NCI-H187 treated with DMSO at 0.1 percent for 48 hours (cell line): ENCODE measurements around the gene MAP3K1.

ENCODE experiments used
- DNase-seq: peaks from one replicate; lab custom pipeline; 2025; lab: John Stamatoyannopoulos, UW

Gene MAP3K1

GRCh38 chr5:56909294-56910209 is 94.2 kb downstream of the MAP3K1 start, which contains the start of gene SETD9:
TSS of gene SETD9 (plus strand) at chr5:56909596. CDS start at chr5:56909646, 50 bp downstream.
- peak; percentile 94 for DNase-seq

GRCh38 chr5:56910210-56910965 is 95.0 kb downstream of the MAP3K1 start:
- DNase-seq: no peak

- no peak for DNase-seq
Measured at GRCh38 chr5:56913766-56914165, 98.4 kb downstream of the MAP3K1 start.

- DNase-seq: no peak
Measured at GRCh38 chr5:56914678-56915077, 99.3 kb downstream of the MAP3K1 start.

GRCh38 chr5:56917534-56917933 is 102.2 kb downstream of the MAP3K1 start:
- DNase-seq: no peak

- DNase-seq: no peak
Measured at GRCh38 chr5:56918054-56918453, 102.7 kb downstream of the MAP3K1 start.

GRCh38 chr5:56919942-56920662 is 104.8 kb downstream of the MAP3K1 start:
- DNase-seq: no peak

GRCh38 chr5:56922922-56923321 is 107.6 kb downstream of the MAP3K1 start:
- DNase-seq: no peak

GRCh38 chr5:56934325-56934724 is 119.0 kb downstream of the MAP3K1 start:
- no peak for DNase-seq

GRCh38 chr5:56938858-56939257 is 123.5 kb downstream of the MAP3K1 start:
- no peak for DNase-seq

- DNase-seq: no peak
Measured at GRCh38 chr5:56941981-56942380, 126.6 kb downstream of the MAP3K1 start.
